Measurements from ENCODE around the gene DTD1.

DTD1 gene

DNA sequence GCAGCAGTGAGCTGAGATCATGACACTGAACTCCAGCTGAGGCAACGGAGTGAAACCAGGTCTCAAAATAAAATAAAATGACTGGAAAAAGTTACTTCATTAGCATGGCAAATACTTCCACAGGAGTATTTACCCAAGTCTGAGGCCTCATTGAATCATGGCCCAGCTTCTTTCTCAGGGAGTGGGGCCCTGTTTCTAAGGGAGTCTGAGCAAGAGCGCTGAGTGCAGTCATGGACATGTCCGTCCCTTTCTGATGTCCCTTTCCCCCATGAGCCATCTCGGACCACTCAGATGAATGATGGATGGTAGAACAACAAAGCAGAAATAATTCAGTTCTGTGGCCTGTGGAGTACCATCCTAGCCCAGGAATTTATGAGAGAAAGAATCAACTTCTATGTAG lies 7.8 kb upstream of the DTD1 start:
- no peaks in the 10 kb centered on the region for H3K4me1 ChIP-seq (ENCODE audit: control insufficient read depth, low read length)
- H3K27me3 ChIP-seq (ENCODE audit: control insufficient read depth, low read length), result no peaks in the 10 kb centered on the region
- H3K27ac ChIP-seq (ENCODE audit: low read depth, low read length), result no peak overlapping the region
- no peaks in the 10 kb centered on the region for H3K36me3 ChIP-seq (ENCODE audit: control insufficient read depth, low read length)
- H3K4me3 ChIP-seq (ENCODE audit: low read length), result no peak overlapping the region
- TF ChIP-seq CTCF (IDR thresholded peaks at IDR 0.05; ENCODE audit: low read depth, low read length, poor library complexity, severe bottlenecking), result no peak
- no peak for TF ChIP-seq EZH2phosphoT487 (IDR thresholded peaks at IDR 0.05; ENCODE audit: borderline replicate concordance, low read length)
- no peaks in the 10 kb centered on the region for H3K9me2 ChIP-seq (replicated peaks; ENCODE audit: control insufficient read depth, low read length)
- no peak overlapping the region for H3K4me2 ChIP-seq (ENCODE audit: low read length)
- no peaks in the 10 kb centered on the region for H3F3A ChIP-seq (ENCODE audit: control insufficient read depth, insufficient read depth)
- H3K9me3 ChIP-seq (ENCODE audit: control insufficient read depth, insufficient read depth, low read length), result no peaks in the 10 kb centered on the region
- no peaks in the 10 kb centered on the region for H3K79me2 ChIP-seq (ENCODE audit: control insufficient read depth, low read length)
- H4K20me1 ChIP-seq (ENCODE audit: control insufficient read depth, insufficient read depth, low read depth, low read length), result no peaks in the 10 kb centered on the region

DNA sequence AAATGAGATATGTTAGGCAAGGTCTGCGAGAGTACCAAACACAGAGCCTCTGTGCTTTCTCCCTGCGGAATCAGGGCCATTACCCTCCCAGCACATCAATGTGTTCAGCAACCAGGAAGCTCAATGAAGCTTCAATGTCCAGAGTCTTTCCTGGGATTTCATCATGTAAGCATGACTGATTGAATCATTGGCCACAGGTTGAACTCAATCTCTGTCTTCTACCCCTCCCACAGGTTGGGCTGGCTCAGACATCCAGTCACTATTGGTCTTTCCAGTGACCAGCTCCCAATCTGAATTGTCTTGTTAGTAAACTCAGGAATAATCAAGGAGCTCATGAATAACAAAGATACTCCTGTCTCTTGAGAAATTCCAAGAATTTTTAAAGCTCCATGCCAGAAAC lies 2.7 kb upstream of the DTD1 start:
- Histone ChIP-seq H3K4me3 (ENCODE audit: low read length) (no peak overlapping the region), H3K4me1 (ENCODE audit: control insufficient read depth, low read length) (peaks cover 25% of the 10 kb centered on the region), H4K20me1 (ENCODE audit: control insufficient read depth, insufficient read depth, low read depth, low read length) (no peaks in the 10 kb centered on the region), H3F3A (ENCODE audit: control insufficient read depth, insufficient read depth) (peaks cover 16% of the 10 kb centered on the region), H3K4me2 (ENCODE audit: low read length) (no peak overlapping the region), H3K9me2 (replicated peaks; ENCODE audit: control insufficient read depth, low read length) (no peaks in the 10 kb centered on the region), H3K27ac (ENCODE audit: low read depth, low read length) (no peak overlapping the region), H3K9me3 (ENCODE audit: control insufficient read depth, insufficient read depth, low read length) (no peaks in the 10 kb centered on the region), H3K27me3 (ENCODE audit: control insufficient read depth, low read length) (peaks cover 3% of the 10 kb centered on the region; the same call in 1 of the 2 replicates), H3K36me3 (ENCODE audit: control insufficient read depth, low read length) (no peaks in the 10 kb centered on the region), H3K79me2 (ENCODE audit: control insufficient read depth, low read length) (no peaks in the 10 kb centered on the region)
- TF ChIP-seq EZH2phosphoT487 (IDR thresholded peaks at IDR 0.05; ENCODE audit: borderline replicate concordance, low read length) (no peak), CTCF (IDR thresholded peaks at IDR 0.05; ENCODE audit: low read depth, low read length, poor library complexity, severe bottlenecking) (no peak)

DNA sequence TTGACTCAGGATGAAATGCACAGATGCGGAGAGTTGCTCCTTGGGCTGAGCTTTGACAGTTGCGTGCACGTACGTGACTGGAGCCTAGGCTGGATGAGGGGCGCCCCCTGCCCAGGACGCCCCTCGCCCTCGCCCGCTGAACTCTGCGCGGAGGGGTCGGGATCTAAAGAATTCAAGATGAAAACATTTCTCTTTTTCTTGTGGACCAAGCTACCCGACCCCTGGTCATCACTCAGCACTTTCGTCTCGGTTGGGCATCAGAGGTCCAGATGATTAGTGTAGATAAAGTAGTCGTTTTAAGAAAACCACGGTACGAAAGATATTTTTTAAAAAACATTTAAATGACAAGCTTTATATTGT lies 700 bp downstream of the DTD1 start:
- H3K4me2 ChIP-seq (ENCODE audit: low read length), result peak overlapping the region; percentile 79
- H3K79me2 ChIP-seq (ENCODE audit: control insufficient read depth, low read length), result no peaks in the 10 kb centered on the region
- H3K27me3 ChIP-seq (ENCODE audit: control insufficient read depth, low read length), result peaks cover 3% of the 10 kb centered on the region; the same call in 1 of the 2 replicates
- H3K4me3 ChIP-seq (ENCODE audit: low read length), result peak overlapping the region; percentile 78
- H3K4me1 ChIP-seq (ENCODE audit: control insufficient read depth, low read length), result peaks cover 25% of the 10 kb centered on the region
- no peaks in the 10 kb centered on the region for H3K36me3 ChIP-seq (ENCODE audit: control insufficient read depth, low read length)
- H3F3A ChIP-seq (ENCODE audit: control insufficient read depth, insufficient read depth), result peaks cover 17% of the 10 kb centered on the region
- H3K9me3 ChIP-seq (ENCODE audit: control insufficient read depth, insufficient read depth, low read length), result no peaks in the 10 kb centered on the region
- no peaks in the 10 kb centered on the region for H4K20me1 ChIP-seq (ENCODE audit: control insufficient read depth, insufficient read depth, low read depth, low read length)
- H3K9me2 ChIP-seq (replicated peaks; ENCODE audit: control insufficient read depth, low read length), result no peaks in the 10 kb centered on the region
- TF ChIP-seq CTCF (IDR thresholded peaks at IDR 0.05; ENCODE audit: low read depth, low read length, poor library complexity, severe bottlenecking) (no peak), EZH2phosphoT487 (IDR thresholded peaks at IDR 0.05; ENCODE audit: borderline replicate concordance, low read length) (no peak)
- H3K27ac ChIP-seq (ENCODE audit: low read depth, low read length), result no peak overlapping the region

Measured in DOHH2 (cell line).